Measurements from ENCODE around the gene FAM193B. TPM values are rescaled to one million over a fixed set of nuclear protein-coding genes. Genes with fewer than 3 reads are reported as not detected.
A peak's percentile ranks its signal among the peaks of the same experiment; 100 is the strongest.

FAM193B gene
- total and polyA plus RNA-seq, 10 donors, result 86.9 to 364 (median 134) TPM

- 61 to 91% (median 78%) methylated on average over 3 of the region's 3 CpGs for WGBS, 5 donors
- Histone ChIP-seq H3K27ac (peak overlapping the region in 1 of 8 donors; percentile 2), H3K27me3 (replicated peaks in 1 of 7) (no peaks in the 10 kb centered on the region), H3K36me3 (peaks cover 0 to 66% (median 33%) of the 10 kb centered on the region in 6 donors), H3K4me1 (peaks cover 4 to 90% (median 36%) of the 10 kb centered on the region in 6 donors), H3K4me3 (no peak overlapping the region), H3K9me3 (no peaks in the 10 kb centered on the region)
- no peak for TF ChIP-seq POLR2A (IDR thresholded peaks at IDR 0.05)
- no peak for TF ChIP-seq CTCF (IDR thresholded peaks at IDR 0.05 in 8 of 11, conservative IDR thresholded peaks at IDR 0.05 in 3 of 11)
- TF ChIP-seq POLR2AphosphoS5 (IDR thresholded peaks at IDR 0.05), result no peak
- intact Hi-C loops (cut with DNase I; ENCODE audit: low total_unique reads), result no loop called here
- no peak for DNase-seq
Observed at GRCh38 chr5:177540438-177540837, 13.9 kb downstream of the FAM193B start.

- TF ChIP-seq POLR2AphosphoS5 (IDR thresholded peaks at IDR 0.05), result no peak
- no peak for TF ChIP-seq POLR2A (IDR thresholded peaks at IDR 0.05)
- TF ChIP-seq CTCF (IDR thresholded peaks at IDR 0.05 in 8 of 11, conservative IDR thresholded peaks at IDR 0.05 in 3 of 11), result no peak
- Histone ChIP-seq H3K27me3 (replicated peaks in 1 of 7) (no peaks in the 10 kb centered on the region), H3K36me3 (peaks cover 0 to 77% (median 40%) of the 10 kb centered on the region in 6 donors), H3K27ac (peak overlapping the region in 1 of 8 donors; percentile 21), H3K9me3 (no peaks in the 10 kb centered on the region), H3K4me3 (no peak overlapping the region), H3K4me1 (peaks cover 0 to 80% (median 27%) of the 10 kb centered on the region in 6 donors)
- whole genome bisulfite sequencing, 5 donors, result 47 to 95% (median 67%) methylated on average over 2 of the region's 2 CpGs
- intact Hi-C loops (cut with DNase I; ENCODE audit: low total_unique reads), result no loop called here
- no peak for DNase-seq
Observed at GRCh38 chr5:177539411-177539810, 15.0 kb downstream of the FAM193B start.

- TF ChIP-seq POLR2AphosphoS5 (IDR thresholded peaks at IDR 0.05), result no peak
- TF ChIP-seq POLR2A (IDR thresholded peaks at IDR 0.05), result no peak
- TF ChIP-seq CTCF (IDR thresholded peaks at IDR 0.05 in 8 of 11, conservative IDR thresholded peaks at IDR 0.05 in 3 of 11), result no peak
- WGBS, 5 donors, result 94 to 98% (median 96%) methylated on average over 10 of the region's 10 CpGs
- peaks cover 0 to 74% (median 25%) of the 10 kb centered on the region in 6 donors for H3K4me1 ChIP-seq
- peak overlapping the region in 2 of 8 donors; percentile 54 to 58 for H3K27ac ChIP-seq
- H3K27me3 ChIP-seq (replicated peaks in 1 of 7), result no peaks in the 10 kb centered on the region
- H3K36me3 ChIP-seq, result peaks cover 0 to 81% (median 42%) of the 10 kb centered on the region in 6 donors
- intact Hi-C loops (cut with DNase I; ENCODE audit: low total_unique reads), result no loop called here
- H3K4me3 ChIP-seq, result no peak overlapping the region
- DNase-seq, result no peak
- H3K9me3 ChIP-seq, result no peaks in the 10 kb centered on the region
Observed at GRCh38 chr5:177538876-177539275, 15.5 kb downstream of the FAM193B start.

- 57 to 72% (median 67%) methylated on average over 15 of the region's 15 CpGs for whole genome bisulfite sequencing, 5 donors
- Histone ChIP-seq H3K36me3 (peaks cover 0 to 83% (median 47%) of the 10 kb centered on the region in 6 donors), H3K27ac (peak overlapping the region in 7 of 8 donors; percentile 2 to 58 (median 41)), H3K27me3 (replicated peaks in 1 of 7) (no peaks in the 10 kb centered on the region), H3K4me1 (peaks cover 0 to 62% (median 24%) of the 10 kb centered on the region in 6 donors), H3K4me3 (no peak overlapping the region), H3K9me3 (no peaks in the 10 kb centered on the region)
- TF ChIP-seq CTCF (IDR thresholded peaks at IDR 0.05 in 8 of 11, conservative IDR thresholded peaks at IDR 0.05 in 3 of 11), result no peak
- no peak for TF ChIP-seq POLR2A (IDR thresholded peaks at IDR 0.05)
- TF ChIP-seq POLR2AphosphoS5 (IDR thresholded peaks at IDR 0.05), result peak in 1 of 3 donors; percentile 6
- peak; percentile 8 for DNase-seq
- intact Hi-C loops (cut with DNase I; ENCODE audit: low total_unique reads), result no loop called here
Observed at GRCh38 chr5:177537389-177538361, 16.7 kb downstream of the FAM193B start.
